Osteocyte (in vitro differentiated cells): Measurements from ENCODE around the gene ASCC1. TPM values are rescaled to one million over a fixed set of nuclear protein-coding genes. Genes with fewer than 3 reads are reported as not detected.

Experiments used
- DNase-seq: peaks from one replicate; pipeline ENCODE4 v3.0.0; 2021; ENCODE audit warnings: mixed read lengths; ENCODE audit not compliant: unreplicated experiment; ENCODE audit errors: extremely low spot score
- H3K27ac Mint-ChIP-seq: one replicate; pipeline ENCODE4 v1.8.0; 2021; ENCODE audit warnings: mild to moderate bottlenecking, mixed read lengths; ENCODE audit not compliant: unreplicated experiment
- H3K27me3 Mint-ChIP-seq: one replicate; pipeline ENCODE4 v1.8.0; 2021; ENCODE audit warnings: mixed read lengths; ENCODE audit not compliant: unreplicated experiment
- H3K36me3 Mint-ChIP-seq: one replicate; pipeline ENCODE4 v1.8.0; 2021; ENCODE audit warnings: mixed read lengths; ENCODE audit not compliant: unreplicated experiment
- H3K4me1 Mint-ChIP-seq: one replicate; pipeline ENCODE4 v1.8.0; 2021; ENCODE audit warnings: mixed read lengths; ENCODE audit not compliant: unreplicated experiment
- H3K4me3 Mint-ChIP-seq: one replicate; pipeline ENCODE4 v1.8.0; 2021; ENCODE audit warnings: mild to moderate bottlenecking, moderate library complexity, mixed read lengths; ENCODE audit not compliant: unreplicated experiment
- H3K9me3 Mint-ChIP-seq: one replicate; pipeline ENCODE4 v1.8.0; 2021; ENCODE audit warnings: mixed read lengths; ENCODE audit not compliant: unreplicated experiment
- CTCF ChIP-seq: fragments of 200-600 bp; sonication (generic); IDR thresholded peaks from 2 replicates; pipeline ENCODE4 v1.5.0; 2021; ENCODE audit warnings: antibody characterized with exemption, mild to moderate bottlenecking, moderate library complexity
- total RNA-seq: library from RNA; stranded (reverse); gene quantifications from 2 replicates; pipeline ENCODE4 v1.2.1, GENCODE V29; 2021

ASCC1 gene
- total RNA-seq, 1 donor from 2014 or later: 39.1 TPM

- Mint-ChIP-seq H3K9me3 (no peaks in the 10 kb centered on the region), H3K4me3 (no peak overlapping the region), H3K4me1 (peaks cover 75% of the 10 kb centered on the region), H3K27ac (peak overlapping the region; percentile 98), H3K36me3 (no peaks in the 10 kb centered on the region), H3K27me3 (no peaks in the 10 kb centered on the region)
- TF ChIP-seq CTCF: no peak
- DNase-seq: no peak
These were observed 42.5 kb upstream of the ASCC1 start for GRCh38 chr10:72258617-72259016.

- Mint-ChIP-seq H3K27me3 (no peaks in the 10 kb centered on the region), H3K9me3 (no peaks in the 10 kb centered on the region), H3K36me3 (no peaks in the 10 kb centered on the region), H3K27ac (peak overlapping the region; percentile 97), H3K4me3 (no peak overlapping the region), H3K4me1 (peaks cover 85% of the 10 kb centered on the region)
- TF ChIP-seq CTCF: no peak
- no peak for DNase-seq
These were observed 41.2 kb upstream of the ASCC1 start for GRCh38 chr10:72257051-72257892.

- Mint-ChIP-seq H3K36me3 (no peaks in the 10 kb centered on the region), H3K27ac (peak overlapping the region; percentile 97), H3K4me3 (peak overlapping the region; percentile 2), H3K4me1 (peaks cover 80% of the 10 kb centered on the region), H3K27me3 (no peaks in the 10 kb centered on the region), H3K9me3 (no peaks in the 10 kb centered on the region)
- DNase-seq: no peak
- no peak for TF ChIP-seq CTCF
These were observed 40.1 kb upstream of the ASCC1 start for GRCh38 chr10:72255977-72256729.

- Mint-ChIP-seq H3K27ac (peak overlapping the region; percentile 97), H3K9me3 (no peaks in the 10 kb centered on the region), H3K27me3 (no peaks in the 10 kb centered on the region), H3K4me1 (peaks cover 74% of the 10 kb centered on the region), H3K4me3 (peak overlapping the region; percentile 55), H3K36me3 (no peaks in the 10 kb centered on the region)
- peak; percentile 11 for TF ChIP-seq CTCF
- peak; percentile 85 for DNase-seq
These were observed 38.9 kb upstream of the ASCC1 start for GRCh38 chr10:72254813-72255568.
